IPS DF 6.9 (cell line): ENCODE measurements around the gene ASMT.

Source experiments
- DNase-seq: peaks from one replicate; pipeline ENCODE4 v3.0.0-alpha.2; 2013; ENCODE audit warnings: low read depth, low spot score
- H3K27ac ChIP-seq: one replicate; pipeline ENCODE4 v1.5.1; 2013; ENCODE audit warnings: low read length, control low read depth
- H3K27me3 ChIP-seq: 2 replicates; pipeline ENCODE4 v1.6.1; 2013; ENCODE audit warnings: mild to moderate bottlenecking, low read length; ENCODE audit not compliant: control insufficient read depth, insufficient read depth
- H3K36me3 ChIP-seq: 2 replicates; pipeline ENCODE4 v1.6.1; 2013; ENCODE audit warnings: low read length; ENCODE audit not compliant: control insufficient read depth, insufficient read depth
- H3K4me1 ChIP-seq: 2 replicates; pipeline ENCODE4 v1.6.1; 2013; ENCODE audit warnings: low read length; ENCODE audit not compliant: control insufficient read depth, insufficient read depth
- H3K4me3 ChIP-seq: 2 replicates; pipeline ENCODE4 v1.5.1; 2013; ENCODE audit warnings: mild to moderate bottlenecking, low read length
- H3K9me3 ChIP-seq: 2 replicates; pipeline ENCODE4 v1.6.1; 2013; ENCODE audit warnings: low read length, inconsistent platforms; ENCODE audit not compliant: control insufficient read depth, insufficient read depth
- WGBS: extraction: QIAGEN DNeasy Blood & Tissue Kit; methylation state at CpG from one replicate; pipeline ENCODE4 v1.1.7; 2013; ENCODE audit warnings: mixed read lengths, missing lambda C conversion rate; ENCODE audit not compliant: insufficient read length, insufficient coverage; 5-methylcytosine and 5-hydroxymethylcytosine counted together

ASMT gene

GRCh38 chrX:1598021-1598875 lies 16.6 kb upstream of the ASMT start:
- no peaks in the 10 kb centered on the region; the same call in 1 of the 2 replicates for H3K9me3 ChIP-seq
- WGBS = no CpG with 5 or more reads among the region's 50 CpGs
- H3K4me1 ChIP-seq = peaks cover 2% of the 10 kb centered on the region; the same call in 1 of the 2 replicates
- no peak overlapping the region for H3K27ac ChIP-seq
- no peak for DNase-seq
- no peak overlapping the region for H3K4me3 ChIP-seq
- peaks cover 81% of the 10 kb centered on the region for H3K36me3 ChIP-seq
- H3K27me3 ChIP-seq = no peaks in the 10 kb centered on the region

GRCh38 chrX:1598876-1599790 lies 15.7 kb upstream of the ASMT start:
- peaks cover 72% of the 10 kb centered on the region for H3K36me3 ChIP-seq
- no CpG with 5 or more reads among the region's 57 CpGs for WGBS
- no peaks in the 10 kb centered on the region; the same call in 1 of the 2 replicates for H3K9me3 ChIP-seq
- H3K27ac ChIP-seq = no peak overlapping the region
- no peak overlapping the region for H3K4me3 ChIP-seq
- H3K4me1 ChIP-seq = no peaks in the 10 kb centered on the region
- no peaks in the 10 kb centered on the region for H3K27me3 ChIP-seq
- DNase-seq = no peak

DNA sequence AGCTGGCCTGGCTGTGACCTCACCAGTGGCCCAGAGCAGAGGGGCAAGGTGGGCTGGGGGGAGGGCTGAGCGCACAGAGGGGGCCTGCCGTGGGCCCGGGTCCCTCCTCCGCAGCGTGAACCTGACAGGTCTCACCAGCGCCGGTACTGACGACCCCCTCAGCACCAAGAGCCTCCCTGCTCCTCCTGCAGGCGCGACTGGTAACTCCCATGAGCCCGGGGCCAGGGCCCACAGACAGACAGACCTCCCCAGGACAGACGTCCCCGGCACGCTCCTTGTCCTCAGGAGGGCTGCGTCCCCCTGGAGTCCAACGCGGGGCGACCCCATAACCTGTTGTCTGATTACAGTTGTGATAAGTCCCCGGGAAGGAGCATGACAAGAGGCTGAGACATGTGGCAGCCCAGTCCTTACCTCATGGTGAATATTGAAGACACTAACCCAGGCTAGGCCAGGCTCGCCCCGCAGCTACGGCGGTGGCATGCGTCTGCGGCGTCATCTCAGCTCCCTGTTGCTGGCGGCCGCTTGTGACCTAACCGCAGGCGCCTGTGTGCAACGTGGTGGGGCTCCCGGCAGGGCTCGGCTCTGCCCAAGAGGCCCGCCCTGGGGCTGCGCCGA lies 15.0 kb upstream of the ASMT start:
- no CpG with 5 or more reads among the region's 36 CpGs for WGBS
- peaks cover 67% of the 10 kb centered on the region for H3K36me3 ChIP-seq
- no peak overlapping the region for H3K4me3 ChIP-seq
- H3K27ac ChIP-seq = no peak overlapping the region
- no peaks in the 10 kb centered on the region for H3K27me3 ChIP-seq
- no peaks in the 10 kb centered on the region for H3K4me1 ChIP-seq
- DNase-seq = no peak
- H3K9me3 ChIP-seq = no peaks in the 10 kb centered on the region; the same call in 1 of the 2 replicates

DNA sequence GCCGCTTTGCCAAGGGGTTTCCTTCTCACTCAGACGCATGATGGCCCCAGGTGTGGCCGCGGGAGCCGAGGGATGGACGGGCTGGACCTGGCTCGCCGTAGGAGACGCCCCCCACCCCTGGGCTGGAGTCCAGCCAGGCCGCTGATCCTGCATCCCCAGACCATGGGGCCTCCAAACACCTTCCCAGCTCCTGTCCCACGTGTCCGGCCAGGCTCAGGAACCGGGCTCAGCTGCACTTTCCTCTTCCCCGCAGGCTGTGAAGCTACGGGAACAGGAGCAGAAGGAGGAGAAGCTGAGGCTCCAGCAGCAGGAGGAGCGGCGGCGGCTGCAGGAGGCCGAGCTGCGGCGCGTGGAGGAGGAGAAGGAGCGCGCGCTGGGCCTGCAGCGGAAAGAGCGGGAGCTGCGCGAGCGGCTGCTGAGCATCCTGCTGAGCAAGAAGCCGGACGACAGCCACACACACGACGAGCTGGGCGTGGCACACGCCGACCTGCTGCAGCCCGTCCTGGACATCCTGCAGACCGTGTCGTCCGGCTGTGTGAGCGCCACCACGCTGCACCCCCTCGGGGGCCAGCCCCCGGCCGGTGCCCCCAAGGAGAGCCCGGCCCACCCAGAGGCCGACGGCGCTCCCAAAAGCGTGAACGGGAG lies 14.3 kb upstream of the ASMT start:
- no peak for DNase-seq
- Histone ChIP-seq H3K36me3 (peaks cover 63% of the 10 kb centered on the region), H3K27me3 (no peaks in the 10 kb centered on the region), H3K27ac (no peak overlapping the region), H3K4me1 (no peaks in the 10 kb centered on the region), H3K4me3 (no peak overlapping the region; the same call in 1 of the 2 replicates), H3K9me3 (no peaks in the 10 kb centered on the region; the same call in 1 of the 2 replicates)
- no CpG with 5 or more reads among the region's 52 CpGs for WGBS

DNA sequence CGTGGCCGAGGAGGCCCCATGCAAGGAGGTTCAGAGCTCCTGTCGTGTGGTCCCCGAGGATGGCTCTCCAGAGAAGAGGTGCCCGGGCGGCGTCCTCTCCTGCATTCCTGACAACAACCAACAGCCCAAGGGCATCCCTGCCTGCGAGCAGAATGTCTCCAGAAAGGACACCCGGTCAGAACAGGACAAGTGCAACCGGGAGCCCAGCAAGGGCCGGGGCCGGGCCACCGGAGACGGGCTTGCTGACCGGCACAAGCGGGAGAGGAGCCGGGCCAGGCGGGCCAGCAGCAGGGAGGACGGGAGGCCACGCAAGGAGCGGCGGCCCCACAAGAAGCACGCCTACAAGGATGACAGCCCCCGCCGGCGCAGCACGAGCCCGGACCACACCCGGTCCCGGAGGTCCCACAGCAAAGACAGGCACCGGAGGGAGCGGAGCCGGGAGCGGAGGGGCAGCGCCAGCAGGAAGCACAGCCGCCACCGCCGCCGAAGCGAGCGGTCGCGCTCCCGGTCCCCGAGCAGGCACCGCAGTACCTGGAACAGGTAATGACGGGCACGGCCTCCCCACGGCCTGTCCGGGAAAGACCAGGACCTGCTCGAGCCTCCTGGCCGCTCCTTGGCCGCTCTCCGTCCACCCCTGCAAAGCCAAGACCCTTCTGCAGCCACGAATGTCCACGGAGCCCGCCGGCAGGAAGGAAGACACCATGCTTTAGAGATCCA lies 13.7 kb upstream of the ASMT start:
- Histone ChIP-seq H3K9me3 (no peaks in the 10 kb centered on the region; the same call in 1 of the 2 replicates), H3K4me3 (no peak overlapping the region), H3K27me3 (no peaks in the 10 kb centered on the region), H3K36me3 (peaks cover 58% of the 10 kb centered on the region), H3K27ac (no peak overlapping the region), H3K4me1 (no peaks in the 10 kb centered on the region)
- no CpG with 5 or more reads among the region's 58 CpGs for WGBS
- no peak for DNase-seq

GRCh38 chrX:1601768-1602085 lies 13.1 kb upstream of the ASMT start:
- WGBS = no CpG with 5 or more reads among the region's 15 CpGs
- Histone ChIP-seq H3K36me3 (peaks cover 57% of the 10 kb centered on the region), H3K4me3 (no peak overlapping the region), H3K9me3 (no peaks in the 10 kb centered on the region; the same call in 1 of the 2 replicates), H3K27me3 (no peaks in the 10 kb centered on the region), H3K27ac (no peak overlapping the region), H3K4me1 (no peaks in the 10 kb centered on the region)
- no peak for DNase-seq

DNA sequence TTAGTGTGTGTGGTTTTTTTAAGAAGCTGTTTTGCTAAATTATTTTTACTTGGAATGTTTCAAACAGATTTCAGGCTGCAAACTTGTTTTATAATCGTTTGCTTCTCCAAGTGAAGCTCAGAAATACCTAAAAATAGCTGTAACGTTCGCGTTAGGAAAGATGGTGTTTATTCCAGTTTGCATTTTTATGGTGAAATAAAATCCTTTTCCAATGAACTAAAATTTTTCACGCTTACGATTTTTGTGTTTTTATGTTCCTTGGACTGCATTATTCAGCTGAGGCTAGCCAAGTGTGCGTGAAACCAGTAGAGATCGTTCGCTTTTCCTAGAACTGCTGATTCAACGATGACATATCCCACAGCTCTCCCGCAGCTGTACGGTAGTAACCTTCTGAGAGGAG lies 12.6 kb upstream of the ASMT start:
- Histone ChIP-seq H3K36me3 (peaks cover 53% of the 10 kb centered on the region), H3K27ac (no peak overlapping the region), H3K4me1 (no peaks in the 10 kb centered on the region), H3K4me3 (no peak overlapping the region), H3K9me3 (no peaks in the 10 kb centered on the region; the same call in 1 of the 2 replicates), H3K27me3 (no peaks in the 10 kb centered on the region)
- no peak for DNase-seq
- WGBS = no CpG with 5 or more reads among the region's 12 CpGs

- Histone ChIP-seq H3K27me3 (no peaks in the 10 kb centered on the region), H3K36me3 (peaks cover 12% of the 10 kb centered on the region), H3K27ac (no peak overlapping the region), H3K9me3 (no peaks in the 10 kb centered on the region; the same call in 1 of the 2 replicates), H3K4me3 (no peak overlapping the region), H3K4me1 (no peaks in the 10 kb centered on the region)
- no CpG with 5 or more reads among the region's 11 CpGs for WGBS
- DNase-seq = no peak
Observed at GRCh38 chrX:1606496-1606895, 8.4 kb upstream of the ASMT start.

- H3K36me3 ChIP-seq = no peaks in the 10 kb centered on the region
- no peak for DNase-seq
- H3K4me3 ChIP-seq = no peak overlapping the region
- H3K27me3 ChIP-seq = no peaks in the 10 kb centered on the region
- no peaks in the 10 kb centered on the region for H3K9me3 ChIP-seq
- H3K4me1 ChIP-seq = no peaks in the 10 kb centered on the region
- H3K27ac ChIP-seq = no peak overlapping the region
- no CpG with 5 or more reads among the region's 11 CpGs for WGBS
Observed at GRCh38 chrX:1609311-1609710, 5.5 kb upstream of the ASMT start.
